T-helper 1 cell treated with Interleukin-12 subunit alpha and Interleukin-12 subunit beta and Interleukin-4 antibody, amounts not matched to agents 30 μg/mL and 1 μg/mL, for 36 hours (primary cell): Measurements from ENCODE around the gene TGFA.

Experiments used
- H3K27ac Mint-ChIP-seq: one replicate; pipeline ENCODE4 v1.8.0; 2021; ENCODE audit warnings: mild to moderate bottlenecking, mixed read lengths
- H3K27me3 Mint-ChIP-seq: one replicate; pipeline ENCODE4 v1.8.0; 2021; ENCODE audit warnings: low read depth, mixed read lengths
- H3K36me3 Mint-ChIP-seq: one replicate; pipeline ENCODE4 v1.8.0; 2021; ENCODE audit warnings: low read depth, mixed read lengths
- H3K4me1 Mint-ChIP-seq: one replicate; pipeline ENCODE4 v1.8.0; 2021; ENCODE audit warnings: low read depth, mixed read lengths
- H3K4me3 Mint-ChIP-seq: one replicate; pipeline ENCODE4 v1.8.0; 2021; ENCODE audit warnings: mild to moderate bottlenecking, moderate library complexity, mixed read lengths
- H3K9me3 Mint-ChIP-seq: one replicate; pipeline ENCODE4 v1.8.0; 2021; ENCODE audit warnings: mixed read lengths

The TGFA gene

GRCh38 chr2:70508711-70509462, 44.7 kb downstream of the TGFA start:
- Mint-ChIP-seq H3K27me3 (no peaks in the 10 kb centered on the region), H3K27ac (no peak overlapping the region), H3K36me3 (no peaks in the 10 kb centered on the region), H3K9me3 (no peaks in the 10 kb centered on the region), H3K4me1 (no peaks in the 10 kb centered on the region), H3K4me3 (no peak overlapping the region)

GRCh38 chr2:70505613-70506391, 47.8 kb downstream of the TGFA start:
- Mint-ChIP-seq H3K36me3 (no peaks in the 10 kb centered on the region), H3K9me3 (no peaks in the 10 kb centered on the region), H3K4me1 (no peaks in the 10 kb centered on the region), H3K27ac (no peak overlapping the region), H3K4me3 (no peak overlapping the region), H3K27me3 (peaks cover 2% of the 10 kb centered on the region)

GRCh38 chr2:70504750-70505149, 48.9 kb downstream of the TGFA start:
- Mint-ChIP-seq H3K27me3 (peaks cover 6% of the 10 kb centered on the region), H3K27ac (no peak overlapping the region)

GRCh38 chr2:70503896-70504295, 49.7 kb downstream of the TGFA start:
- Mint-ChIP-seq H3K4me3 (no peak overlapping the region), H3K27ac (no peak overlapping the region), H3K9me3 (no peaks in the 10 kb centered on the region), H3K27me3 (peaks cover 9% of the 10 kb centered on the region), H3K4me1 (no peaks in the 10 kb centered on the region), H3K36me3 (no peaks in the 10 kb centered on the region)

More at GRCh38 chr2:70504750-70505149, 48.9 kb downstream of the TGFA start:
- H3K4me3 Mint-ChIP-seq: no peak overlapping the region
- H3K4me1 Mint-ChIP-seq: no peaks in the 10 kb centered on the region
- no peaks in the 10 kb centered on the region for H3K36me3 Mint-ChIP-seq
- no peaks in the 10 kb centered on the region for H3K9me3 Mint-ChIP-seq

GRCh38 chr2:70501728-70502127, 51.9 kb downstream of the TGFA start:
- H3K27me3 Mint-ChIP-seq: peaks cover 14% of the 10 kb centered on the region
- H3K27ac Mint-ChIP-seq: no peak overlapping the region
- no peak overlapping the region for H3K4me3 Mint-ChIP-seq
- no peaks in the 10 kb centered on the region for H3K4me1 Mint-ChIP-seq
- no peaks in the 10 kb centered on the region for H3K9me3 Mint-ChIP-seq
- no peaks in the 10 kb centered on the region for H3K36me3 Mint-ChIP-seq

- Mint-ChIP-seq H3K27me3 (peaks cover 17% of the 10 kb centered on the region), H3K27ac (no peak overlapping the region), H3K36me3 (no peaks in the 10 kb centered on the region), H3K9me3 (no peaks in the 10 kb centered on the region), H3K4me3 (no peak overlapping the region), H3K4me1 (no peaks in the 10 kb centered on the region)
Observed at GRCh38 chr2:70501215-70501614, 52.4 kb downstream of the TGFA start.

GRCh38 chr2:70499253-70499652, 54.4 kb downstream of the TGFA start:
- no peaks in the 10 kb centered on the region for H3K9me3 Mint-ChIP-seq
- H3K4me1 Mint-ChIP-seq: no peaks in the 10 kb centered on the region
- no peak overlapping the region for H3K27ac Mint-ChIP-seq
- H3K36me3 Mint-ChIP-seq: no peaks in the 10 kb centered on the region
- H3K4me3 Mint-ChIP-seq: no peak overlapping the region
- H3K27me3 Mint-ChIP-seq: peaks cover 34% of the 10 kb centered on the region

GRCh38 chr2:70498528-70498927, 55.1 kb downstream of the TGFA start:
- Mint-ChIP-seq H3K9me3 (no peaks in the 10 kb centered on the region), H3K4me1 (no peaks in the 10 kb centered on the region), H3K27ac (no peak overlapping the region), H3K4me3 (no peak overlapping the region), H3K36me3 (no peaks in the 10 kb centered on the region), H3K27me3 (peaks cover 41% of the 10 kb centered on the region)

GRCh38 chr2:70498054-70498453, 55.6 kb downstream of the TGFA start:
- Mint-ChIP-seq H3K27ac (no peak overlapping the region), H3K4me3 (no peak overlapping the region), H3K4me1 (no peaks in the 10 kb centered on the region), H3K36me3 (no peaks in the 10 kb centered on the region), H3K27me3 (peaks cover 42% of the 10 kb centered on the region), H3K9me3 (no peaks in the 10 kb centered on the region)

- Mint-ChIP-seq H3K27ac (no peak overlapping the region), H3K4me3 (no peak overlapping the region)
Observed at GRCh38 chr2:70496819-70497218, 56.8 kb downstream of the TGFA start.

GRCh38 chr2:70494293-70494886, 59.2 kb downstream of the TGFA start:
- Mint-ChIP-seq H3K27me3 (peaks cover 33% of the 10 kb centered on the region), H3K9me3 (no peaks in the 10 kb centered on the region), H3K36me3 (no peaks in the 10 kb centered on the region), H3K27ac (no peak overlapping the region), H3K4me1 (no peaks in the 10 kb centered on the region), H3K4me3 (no peak overlapping the region)

More at GRCh38 chr2:70496819-70497218, 56.8 kb downstream of the TGFA start:
- H3K27me3 Mint-ChIP-seq: peaks cover 42% of the 10 kb centered on the region
- no peaks in the 10 kb centered on the region for H3K9me3 Mint-ChIP-seq
- no peaks in the 10 kb centered on the region for H3K36me3 Mint-ChIP-seq
- H3K4me1 Mint-ChIP-seq: no peaks in the 10 kb centered on the region

- Mint-ChIP-seq H3K4me3 (no peak overlapping the region), H3K9me3 (no peaks in the 10 kb centered on the region), H3K27ac (no peak overlapping the region), H3K27me3 (peaks cover 20% of the 10 kb centered on the region), H3K4me1 (no peaks in the 10 kb centered on the region), H3K36me3 (no peaks in the 10 kb centered on the region)
Observed at GRCh38 chr2:70490381-70490780, 63.2 kb downstream of the TGFA start.

- Mint-ChIP-seq H3K36me3 (no peaks in the 10 kb centered on the region), H3K27me3 (peaks cover 8% of the 10 kb centered on the region), H3K4me1 (no peaks in the 10 kb centered on the region), H3K27ac (no peak overlapping the region), H3K9me3 (no peaks in the 10 kb centered on the region), H3K4me3 (no peak overlapping the region)
Observed at GRCh38 chr2:70489165-70489564, 64.5 kb downstream of the TGFA start.

GRCh38 chr2:70484086-70484485, 69.5 kb downstream of the TGFA start:
- Mint-ChIP-seq H3K27me3 (peaks cover 3% of the 10 kb centered on the region), H3K9me3 (no peaks in the 10 kb centered on the region), H3K36me3 (no peaks in the 10 kb centered on the region), H3K27ac (no peak overlapping the region), H3K4me1 (no peaks in the 10 kb centered on the region), H3K4me3 (no peak overlapping the region)

- H3K27me3 Mint-ChIP-seq: peaks cover 3% of the 10 kb centered on the region
- H3K36me3 Mint-ChIP-seq: no peaks in the 10 kb centered on the region
- H3K9me3 Mint-ChIP-seq: no peaks in the 10 kb centered on the region
- no peak overlapping the region for H3K4me3 Mint-ChIP-seq
- H3K27ac Mint-ChIP-seq: no peak overlapping the region
- no peaks in the 10 kb centered on the region for H3K4me1 Mint-ChIP-seq
Observed at GRCh38 chr2:70482401-70482800, 71.2 kb downstream of the TGFA start.
